ENCODE results near the gene ERI3.

DNA sequence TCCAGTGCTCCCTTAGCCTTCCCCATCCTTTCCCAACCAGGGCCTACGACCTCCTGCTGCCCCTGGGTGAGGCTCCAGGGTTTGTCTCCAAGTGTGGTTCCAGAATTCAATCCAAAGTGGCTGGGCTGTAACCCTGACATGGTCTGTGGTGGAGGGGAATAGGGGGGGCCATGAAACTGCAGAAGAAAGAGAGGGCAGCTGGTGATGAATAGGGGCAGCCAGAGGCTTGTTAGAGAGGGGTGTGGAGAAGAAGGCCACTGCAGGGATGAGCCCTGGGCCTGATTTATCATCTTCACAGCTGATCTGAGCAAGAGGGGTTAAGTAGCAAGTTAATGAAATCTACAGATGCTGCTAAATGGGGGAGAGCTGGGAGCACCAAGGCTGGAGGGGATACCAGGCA is 12.9 kb upstream of the ERI3 start:
- TF ChIP-seq GATA3 (IDR thresholded peaks at IDR 0.05; ENCODE audit: low read depth, low read length): no peak
- no peak for TF ChIP-seq GATA2 (IDR thresholded peaks at IDR 0.05; ENCODE audit: low read depth, low read length)

Data from SH-SY5Y (cell line).